Activated naive CD8-positive, alpha-beta T cell treated with anti-CD3 and anti-CD28 coated beads, Interleukin-2, amount 10 ng/mL, durations not matched to agents 7 days and 5 days (primary cell): ENCODE data around the gene CASKIN2. TPM values are rescaled to one million over a fixed set of nuclear protein-coding genes. Genes with fewer than 3 reads are reported as not detected.

Source experiments
- ATAC-seq: fragments of 150-1000 bp; cut with Tn5 transposase; one replicate; pipeline ENCODE4 v1.10.0; 2021; ENCODE audit warnings: low read depth, moderate library complexity
- POLR2A ChIA-PET: fragments of 350-600 bp; sonication (Branson Sonifier 250); formaldehyde crosslinking; loops from one replicate; lab custom pipeline; 2021; ENCODE audit warnings: antibody characterized with exemption; lab: Charles Lee
- DNase-seq: peaks from one replicate; pipeline ENCODE4 v3.0.0; 2021
- H3K27ac Mint-ChIP-seq: one replicate; pipeline ENCODE4 v1.8.0; 2022; ENCODE audit warnings: mild to moderate bottlenecking, mixed read lengths
- H3K27me3 Mint-ChIP-seq: one replicate; pipeline ENCODE4 v1.8.0; 2022; ENCODE audit warnings: mild to moderate bottlenecking, moderate library complexity, mixed read lengths
- H3K36me3 Mint-ChIP-seq: one replicate; pipeline ENCODE4 v1.8.0; 2021; ENCODE audit warnings: mild to moderate bottlenecking, mixed read lengths
- H3K4me1 Mint-ChIP-seq: one replicate; pipeline ENCODE4 v1.8.0; 2021; ENCODE audit warnings: mixed read lengths
- H3K4me3 Mint-ChIP-seq: one replicate; pipeline ENCODE4 v1.8.0; 2022; ENCODE audit warnings: mild to moderate bottlenecking, moderate library complexity, mixed read lengths
- H3K9me3 Mint-ChIP-seq: one replicate; pipeline ENCODE4 v1.8.0; 2021; ENCODE audit warnings: mixed read lengths
- total RNA-seq, 2 experiments: library from RNA; stranded (reverse); gene quantifications; one replicate each; pipeline ENCODE4 v1.2.3, GENCODE V29; 2021

Gene CASKIN2
- total RNA-seq, 2 experiments from 2014 or later, result 0.72 to 2.3 TPM

DNA sequence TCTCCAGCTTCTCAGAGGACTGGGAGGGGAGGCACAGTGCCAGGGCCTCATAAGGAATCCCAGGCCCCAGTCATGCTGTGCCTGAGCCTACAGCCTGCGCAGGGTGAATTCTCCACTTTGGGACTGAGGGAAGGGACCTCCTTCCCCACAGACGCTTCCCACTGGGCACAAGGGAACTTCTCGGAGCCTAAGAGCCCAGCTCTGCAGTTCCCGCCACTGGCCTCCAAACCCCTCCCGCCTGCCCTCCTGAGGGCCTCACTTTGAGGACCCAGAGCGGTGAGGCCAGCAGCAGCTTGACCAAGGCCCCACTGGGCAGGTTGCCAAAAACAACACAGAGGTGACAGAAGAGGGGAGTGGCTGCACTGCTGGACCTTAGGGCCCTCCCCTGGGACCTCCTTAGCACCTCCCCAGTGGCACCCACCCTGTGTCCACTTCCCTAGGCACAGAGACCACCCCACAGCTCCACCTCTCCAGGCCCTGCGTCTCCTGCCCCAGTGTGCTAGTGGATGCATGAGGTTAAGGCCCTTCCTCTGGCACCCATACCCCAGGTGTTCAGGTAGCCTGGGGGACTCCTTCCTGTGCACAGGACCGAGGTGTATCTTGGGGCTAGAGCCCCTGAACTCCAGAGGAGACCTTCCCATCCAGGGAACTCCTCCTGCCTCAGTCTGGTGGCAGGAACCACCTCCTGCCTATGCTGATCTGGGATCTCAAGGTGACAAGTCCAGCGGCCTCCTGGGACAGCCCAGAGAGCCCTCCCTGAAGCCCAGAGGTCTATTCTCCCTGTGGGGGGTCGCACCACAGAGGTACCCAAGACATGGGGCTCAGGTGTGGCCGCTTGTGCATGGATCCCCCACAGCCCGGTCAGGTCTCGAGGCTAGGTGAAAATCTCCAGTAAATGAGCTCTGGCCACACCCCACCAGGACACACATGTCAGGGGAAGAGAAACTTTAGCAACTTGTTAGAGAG lies 3.4 kb downstream of the CASKIN2 start:
- Mint-ChIP-seq H3K9me3 (no peaks in the 10 kb centered on the region), H3K4me3 (no peak overlapping the region), H3K36me3 (no peaks in the 10 kb centered on the region), H3K4me1 (no peaks in the 10 kb centered on the region), H3K27ac (no peak overlapping the region), H3K27me3 (peaks cover 7% of the 10 kb centered on the region)
- DNase-seq (no peak), ATAC-seq (no peak)
- POLR2A ChIA-PET, result interaction anchor here (2.0 kb wide), 1 partner anchor 24 kb away, joined by 5 read pairs; no protein-coding TSS in a partner anchor

GRCh38 chr17:75511270-75511609 lies 4.1 kb downstream of the CASKIN2 start:
- no peaks in the 10 kb centered on the region for H3K36me3 Mint-ChIP-seq
- H3K9me3 Mint-ChIP-seq, result no peaks in the 10 kb centered on the region
- H3K27ac Mint-ChIP-seq, result no peak overlapping the region
- DNase-seq (no peak), ATAC-seq (no peak)
- H3K4me1 Mint-ChIP-seq, result no peaks in the 10 kb centered on the region
- H3K4me3 Mint-ChIP-seq, result no peak overlapping the region
- H3K27me3 Mint-ChIP-seq, result peaks cover 7% of the 10 kb centered on the region
- POLR2A ChIA-PET, result no interaction called here

GRCh38 chr17:75509528-75510258 lies 5.6 kb downstream of the CASKIN2 start:
- H3K27me3 Mint-ChIP-seq, result peaks cover 7% of the 10 kb centered on the region
- POLR2A ChIA-PET, result interaction anchor here (1.4 kb wide), 1 partner anchor 22 kb away, joined by 4 read pairs; no protein-coding TSS in a partner anchor

GRCh38 chr17:75508931-75509361 lies 6.4 kb downstream of the CASKIN2 start:
- DNase-seq (no peak), ATAC-seq (no peak)
- POLR2A ChIA-PET, result interaction anchor here (1.4 kb wide), 1 partner anchor 21 kb away, joined by 4 read pairs; no protein-coding TSS in a partner anchor
- Mint-ChIP-seq H3K9me3 (no peaks in the 10 kb centered on the region), H3K27me3 (peaks cover 5% of the 10 kb centered on the region), H3K4me1 (no peaks in the 10 kb centered on the region), H3K27ac (no peak overlapping the region), H3K4me3 (no peak overlapping the region), H3K36me3 (no peaks in the 10 kb centered on the region)

More at GRCh38 chr17:75509528-75510258, 5.6 kb downstream of the CASKIN2 start:
- Mint-ChIP-seq H3K4me3 (no peak overlapping the region), H3K9me3 (no peaks in the 10 kb centered on the region), H3K4me1 (no peaks in the 10 kb centered on the region), H3K36me3 (no peaks in the 10 kb centered on the region), H3K27ac (no peak overlapping the region)
- ATAC-seq (no peak), DNase-seq (no peak)

DNA sequence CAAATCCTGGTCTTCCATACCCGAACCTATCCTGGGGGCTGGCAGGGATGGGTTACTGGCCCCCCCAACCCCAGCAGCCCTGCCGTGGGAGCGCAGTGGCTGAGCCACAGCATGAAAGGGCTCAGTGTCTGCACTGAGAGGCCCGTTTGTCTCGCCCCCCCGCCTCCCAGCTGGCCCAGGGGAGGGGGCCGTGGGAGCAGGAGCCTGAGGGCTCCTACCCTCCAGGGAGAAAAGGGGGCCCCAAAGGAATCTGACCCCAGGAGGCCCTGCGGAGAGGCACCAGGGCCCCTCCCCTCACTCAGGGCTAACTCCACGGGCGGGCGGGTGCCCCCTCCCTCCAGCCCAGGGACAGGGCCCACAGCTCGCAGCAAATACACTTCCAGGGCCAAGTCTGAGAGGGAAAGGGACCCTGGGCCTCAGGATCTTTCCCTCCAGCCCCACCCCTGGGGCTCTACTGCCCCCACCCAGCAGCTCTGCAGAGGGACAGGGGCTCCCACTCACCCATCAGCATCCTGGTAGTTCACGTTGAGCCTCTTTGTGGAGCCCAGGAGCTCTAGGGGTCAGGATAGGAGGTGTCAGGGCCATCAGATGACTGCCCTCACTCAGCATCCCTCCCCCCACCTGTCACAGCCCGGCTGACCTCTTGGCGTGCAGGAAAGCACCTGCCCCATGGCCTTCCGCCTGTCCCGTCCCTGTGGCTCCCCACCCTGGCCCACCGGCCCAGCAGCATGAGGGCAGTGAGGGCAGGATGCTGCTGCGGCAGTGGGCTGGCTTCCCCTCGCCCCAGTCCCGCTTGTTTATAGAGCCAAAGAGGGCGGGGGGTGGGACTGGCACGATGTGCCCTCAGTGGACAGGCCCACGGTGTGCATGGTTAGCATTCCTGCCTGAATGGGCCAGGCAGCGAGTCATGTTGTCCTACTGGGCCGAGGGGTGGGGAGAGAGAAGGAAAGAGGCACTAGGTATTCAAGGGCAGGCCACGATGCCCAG lies 7.3 kb downstream of the CASKIN2 start:
- no peak overlapping the region for H3K4me3 Mint-ChIP-seq
- DNase-seq, result no peak
- H3K36me3 Mint-ChIP-seq, result no peaks in the 10 kb centered on the region
- H3K9me3 Mint-ChIP-seq, result no peaks in the 10 kb centered on the region
- H3K27me3 Mint-ChIP-seq, result no peaks in the 10 kb centered on the region
- no peak for ATAC-seq
- no peaks in the 10 kb centered on the region for H3K4me1 Mint-ChIP-seq
- H3K27ac Mint-ChIP-seq, result no peak overlapping the region
- POLR2A ChIA-PET, result interaction anchor here (1.4 kb wide), 1 partner anchor 20 kb away, joined by 4 read pairs; no protein-coding TSS in a partner anchor

DNA sequence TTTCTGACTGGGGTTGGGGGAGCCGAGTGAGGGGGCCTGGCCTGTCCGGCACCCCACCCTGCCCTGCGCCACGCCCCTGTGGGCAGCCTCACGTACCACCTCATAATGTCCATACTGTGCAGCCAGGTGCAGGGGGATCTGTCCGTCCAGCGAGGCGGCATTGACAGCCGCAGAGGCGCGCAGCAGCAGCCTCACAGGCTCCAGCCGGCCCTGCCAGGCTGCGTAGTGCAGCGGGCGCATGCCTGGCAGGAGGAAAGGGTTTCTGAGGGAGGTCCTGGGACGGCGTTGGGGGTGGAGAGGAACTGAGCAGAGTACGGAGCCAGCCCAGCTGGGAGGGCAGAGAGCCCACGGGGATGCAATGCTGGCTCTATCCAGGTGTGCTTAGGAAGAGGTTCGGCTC lies 8.4 kb downstream of the CASKIN2 start:
- POLR2A ChIA-PET, result no interaction called here
- Mint-ChIP-seq H3K36me3 (no peaks in the 10 kb centered on the region), H3K9me3 (no peaks in the 10 kb centered on the region), H3K27me3 (no peaks in the 10 kb centered on the region), H3K4me1 (no peaks in the 10 kb centered on the region), H3K4me3 (no peak overlapping the region), H3K27ac (no peak overlapping the region)
- DNase-seq (no peak), ATAC-seq (no peak)

GRCh38 chr17:75506134-75506533 lies 9.2 kb downstream of the CASKIN2 start:
- Mint-ChIP-seq H3K27ac (no peak overlapping the region), H3K27me3 (no peaks in the 10 kb centered on the region), H3K4me1 (no peaks in the 10 kb centered on the region), H3K4me3 (no peak overlapping the region), H3K36me3 (no peaks in the 10 kb centered on the region), H3K9me3 (no peaks in the 10 kb centered on the region)
- ATAC-seq, result no peak
- no peak for DNase-seq
- POLR2A ChIA-PET, result interaction anchor here (0.6 to 1.2 kb wide), 2 partner anchors 10 to 36 kb away, joined by 3 to 8 read pairs; partner anchors contain the start of gene TSEN54

- H3K9me3 Mint-ChIP-seq, result no peaks in the 10 kb centered on the region
- H3K36me3 Mint-ChIP-seq, result no peaks in the 10 kb centered on the region
- DNase-seq (no peak), ATAC-seq (no peak)
- no peaks in the 10 kb centered on the region for H3K4me1 Mint-ChIP-seq
- no peaks in the 10 kb centered on the region for H3K27me3 Mint-ChIP-seq
- POLR2A ChIA-PET, result interaction anchor here (0.6 to 1.2 kb wide), 2 partner anchors 11 to 36 kb away, joined by 3 to 8 read pairs; partner anchors contain the start of gene TSEN54
- H3K4me3 Mint-ChIP-seq, result no peak overlapping the region
- no peak overlapping the region for H3K27ac Mint-ChIP-seq
These were observed 9.7 kb downstream of the CASKIN2 start for GRCh38 chr17:75505640-75506039.

DNA sequence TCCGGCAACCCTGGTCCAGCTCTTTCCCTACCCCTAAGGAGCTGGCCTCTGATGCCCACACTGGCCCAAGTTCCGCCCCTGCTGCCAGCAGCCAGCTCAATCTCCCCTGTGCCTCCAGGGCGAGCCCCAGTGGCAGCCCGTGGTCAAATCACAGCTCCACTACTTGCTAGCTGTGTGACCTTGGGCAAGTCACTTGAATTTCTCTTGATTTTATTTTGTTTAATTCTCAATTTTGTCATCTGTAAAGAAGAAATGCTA lies 10.3 kb downstream of the CASKIN2 start:
- POLR2A ChIA-PET, result interaction anchor here (1.2 kb wide), 2 partner anchors 11 to 49 kb away, joined by 3 to 4 read pairs; partner anchors contain the start of genes TMEM94 and TSEN54
- no peak overlapping the region for H3K4me3 Mint-ChIP-seq
- H3K27me3 Mint-ChIP-seq, result no peaks in the 10 kb centered on the region
- H3K36me3 Mint-ChIP-seq, result no peaks in the 10 kb centered on the region
- no peak for DNase-seq
- H3K9me3 Mint-ChIP-seq, result no peaks in the 10 kb centered on the region
- no peaks in the 10 kb centered on the region for H3K4me1 Mint-ChIP-seq
- H3K27ac Mint-ChIP-seq, result no peak overlapping the region
- no peak for ATAC-seq

DNA sequence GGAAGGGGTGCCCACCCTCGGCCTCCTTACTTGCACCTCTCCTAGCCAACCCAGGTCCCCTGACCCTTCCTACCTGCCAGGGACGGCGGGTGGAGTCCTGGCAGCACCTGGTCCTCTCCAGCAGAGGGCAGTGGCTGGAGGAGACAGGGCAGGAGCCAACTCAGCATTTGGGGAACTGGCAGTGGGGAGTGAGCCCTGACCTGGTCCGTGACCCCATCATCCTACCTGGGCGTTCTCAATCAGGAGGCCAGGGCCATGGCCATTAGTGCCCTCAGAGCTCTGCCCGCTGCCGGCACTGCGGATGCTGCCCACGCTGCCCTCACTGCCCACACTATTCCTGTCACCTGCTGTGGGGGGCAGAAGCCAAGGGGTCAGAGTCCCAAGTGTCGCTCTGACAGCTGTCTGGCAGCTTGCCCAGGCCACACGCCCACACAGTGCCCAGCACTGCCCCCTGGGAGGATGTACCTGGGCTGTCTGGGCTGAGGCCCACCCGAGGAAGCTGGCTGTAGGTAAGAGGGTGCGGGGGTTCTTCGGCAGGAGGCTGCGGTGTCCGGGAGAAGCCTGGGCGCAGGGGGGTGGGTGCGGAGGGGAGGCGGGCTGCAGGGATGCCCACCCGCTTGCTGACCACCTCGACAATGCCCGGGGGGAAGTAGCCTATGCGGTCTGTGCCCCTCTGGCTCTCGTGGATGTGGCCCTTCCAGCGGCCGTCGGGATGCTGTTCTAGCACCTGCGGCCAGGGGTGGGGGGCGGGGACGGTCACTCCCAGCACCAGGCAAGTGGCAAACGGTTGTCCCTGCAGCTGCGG lies 10.8 kb downstream of the CASKIN2 start:
- Mint-ChIP-seq H3K4me3 (no peak overlapping the region), H3K36me3 (no peaks in the 10 kb centered on the region), H3K27me3 (no peaks in the 10 kb centered on the region), H3K9me3 (no peaks in the 10 kb centered on the region), H3K4me1 (no peaks in the 10 kb centered on the region), H3K27ac (no peak overlapping the region)
- POLR2A ChIA-PET, result interaction anchor here (1.2 kb wide), 1 partner anchor 48 kb away, joined by 4 read pairs; the partner anchor contains the start of gene TMEM94
- peak; percentile 39 for ATAC-seq
- no peak for DNase-seq

- H3K27ac Mint-ChIP-seq, result no peak overlapping the region
- POLR2A ChIA-PET, result interaction anchor here (1.2 kb wide), 2 partner anchors 48 kb away, joined by 3 to 4 read pairs; partner anchors contain the start of gene TMEM94
- no peaks in the 10 kb centered on the region for H3K9me3 Mint-ChIP-seq
- H3K4me3 Mint-ChIP-seq, result no peak overlapping the region
- H3K27me3 Mint-ChIP-seq, result no peaks in the 10 kb centered on the region
- no peaks in the 10 kb centered on the region for H3K36me3 Mint-ChIP-seq
- no peak for ATAC-seq
- DNase-seq, result no peak
- H3K4me1 Mint-ChIP-seq, result no peaks in the 10 kb centered on the region
These were observed 11.4 kb downstream of the CASKIN2 start for GRCh38 chr17:75503976-75504346.
